Suprapubic skin (tissue), 4 donors: Measurements from ENCODE around the gene IL23A.

Experiments
- CTCF ChIP-seq, 2 donors: fragments of 200-600 bp in 1 of 2; fragments of 450-650 bp in 1 of 2; sonication (generic) in 1 of 2; IDR thresholded peaks; one replicate each; pipeline ENCODE4 v1.5.1; 2016 to 2019; ENCODE audit warnings: antibody characterized with exemption in 2 of 2, mild to moderate bottlenecking in 1 of 2, moderate library complexity in 1 of 2
- EP300 ChIP-seq: sonication (generic); formaldehyde crosslinking; IDR thresholded peaks from one replicate; pipeline ENCODE4 v1.6.1; 2017; ENCODE audit warnings: antibody characterized with exemption
- POLR2A ChIP-seq, 2 donors: fragments of 450-650 bp; IDR thresholded peaks; one replicate each; pipeline ENCODE4 v1.6.1; 2017; ENCODE audit warnings: antibody characterized with exemption in 2 of 2, mild to moderate bottlenecking in 2 of 2, moderate library complexity in 2 of 2
- POLR2AphosphoS5 ChIP-seq, 3 donors: sonication (generic); formaldehyde crosslinking; IDR thresholded peaks; one replicate each; pipeline ENCODE4 v1.6.1; 2017; ENCODE audit warnings: antibody characterized with exemption in 3 of 3

GRCh38 chr12:56336361-56337167, 2.1 kb upstream of the IL23A start:
- no peak for TF ChIP-seq POLR2A (IDR thresholded peaks at IDR 0.05)
- TF ChIP-seq CTCF (IDR thresholded peaks at IDR 0.05) = no peak
- TF ChIP-seq EP300 = no peak
- no peak for TF ChIP-seq POLR2AphosphoS5 (IDR thresholded peaks at IDR 0.05)
